T-helper 1 cell treated with Interleukin-12 subunit alpha and Interleukin-12 subunit beta and Interleukin-4 antibody, amounts not matched to agents 30 μg/mL and 1 μg/mL, for 36 hours (primary cell): Measurements from ENCODE around the gene PRMT7.
A peak's percentile ranks its signal among the peaks of the same experiment; 100 is the strongest.
"Not testable (repeated sequence)": the region's sequence is repeated elsewhere in the genome, so short reads cannot be mapped to it uniquely, and the experiment has no call there.

ENCODE experiments used
- H3K27ac Mint-ChIP-seq: one replicate; pipeline ENCODE4 v1.8.0; 2021; ENCODE audit warnings: mild to moderate bottlenecking, mixed read lengths
- H3K27me3 Mint-ChIP-seq: one replicate; pipeline ENCODE4 v1.8.0; 2021; ENCODE audit warnings: low read depth, mixed read lengths
- H3K36me3 Mint-ChIP-seq: one replicate; pipeline ENCODE4 v1.8.0; 2021; ENCODE audit warnings: low read depth, mixed read lengths
- H3K4me1 Mint-ChIP-seq: one replicate; pipeline ENCODE4 v1.8.0; 2021; ENCODE audit warnings: low read depth, mixed read lengths
- H3K4me3 Mint-ChIP-seq: one replicate; pipeline ENCODE4 v1.8.0; 2021; ENCODE audit warnings: mild to moderate bottlenecking, moderate library complexity, mixed read lengths
- H3K9me3 Mint-ChIP-seq: one replicate; pipeline ENCODE4 v1.8.0; 2021; ENCODE audit warnings: mixed read lengths

PRMT7 gene

GRCh38 chr16:68288796-68289195, 22.0 kb upstream of the PRMT7 start:
- Mint-ChIP-seq H3K27ac (peak overlapping the region; percentile 81), H3K36me3 (peaks cover 57% of the 10 kb centered on the region), H3K4me1 (peaks cover 77% of the 10 kb centered on the region)
- H3K4me3 Mint-ChIP-seq, H3K27me3 Mint-ChIP-seq, H3K9me3 Mint-ChIP-seq: not testable (repeated sequence)

- H3K27me3 Mint-ChIP-seq = no peaks in the 10 kb centered on the region
- H3K36me3 Mint-ChIP-seq = peaks cover 59% of the 10 kb centered on the region
- H3K4me3 Mint-ChIP-seq = peak overlapping the region; percentile 77
- H3K9me3 Mint-ChIP-seq = no peaks in the 10 kb centered on the region
- H3K4me1 Mint-ChIP-seq = peaks cover 75% of the 10 kb centered on the region
- H3K27ac Mint-ChIP-seq = peak overlapping the region; percentile 92
These were observed 21.6 kb upstream of the PRMT7 start for GRCh38 chr16:68289202-68289601.

GRCh38 chr16:68289621-68290329, 21.0 kb upstream of the PRMT7 start:
- Mint-ChIP-seq H3K9me3 (no peaks in the 10 kb centered on the region), H3K4me3 (peak overlapping the region; percentile 77), H3K4me1 (peaks cover 71% of the 10 kb centered on the region), H3K27me3 (no peaks in the 10 kb centered on the region), H3K27ac (peak overlapping the region; percentile 92), H3K36me3 (peaks cover 65% of the 10 kb centered on the region)

- H3K27me3 Mint-ChIP-seq = no peaks in the 10 kb centered on the region
- H3K9me3 Mint-ChIP-seq = no peaks in the 10 kb centered on the region
- peaks cover 69% of the 10 kb centered on the region for H3K36me3 Mint-ChIP-seq
- peaks cover 67% of the 10 kb centered on the region for H3K4me1 Mint-ChIP-seq
- peak overlapping the region; percentile 92 for H3K27ac Mint-ChIP-seq
- peak overlapping the region; percentile 77 for H3K4me3 Mint-ChIP-seq
These were observed 20.4 kb upstream of the PRMT7 start for GRCh38 chr16:68290450-68290849.

GRCh38 chr16:68291227-68291626, 19.6 kb upstream of the PRMT7 start:
- peak overlapping the region; percentile 79 for H3K27ac Mint-ChIP-seq
- no peaks in the 10 kb centered on the region for H3K27me3 Mint-ChIP-seq
- no peaks in the 10 kb centered on the region for H3K9me3 Mint-ChIP-seq
- no peak overlapping the region for H3K4me3 Mint-ChIP-seq
- peaks cover 72% of the 10 kb centered on the region for H3K36me3 Mint-ChIP-seq
- H3K4me1 Mint-ChIP-seq = peaks cover 60% of the 10 kb centered on the region

GRCh38 chr16:68292425-68292824, 18.4 kb upstream of the PRMT7 start:
- peaks cover 74% of the 10 kb centered on the region for H3K36me3 Mint-ChIP-seq
- H3K27me3 Mint-ChIP-seq = no peaks in the 10 kb centered on the region
- peaks cover 51% of the 10 kb centered on the region for H3K4me1 Mint-ChIP-seq
- peak overlapping the region; percentile 79 for H3K27ac Mint-ChIP-seq
- H3K4me3 Mint-ChIP-seq = peak overlapping the region; percentile 33
- no peaks in the 10 kb centered on the region for H3K9me3 Mint-ChIP-seq

- H3K4me1 Mint-ChIP-seq = peaks cover 30% of the 10 kb centered on the region
These were observed 14.5 kb upstream of the PRMT7 start for GRCh38 chr16:68296291-68296690.

GRCh38 chr16:68296693-68297092, 14.1 kb upstream of the PRMT7 start:
- peaks cover 28% of the 10 kb centered on the region for H3K4me1 Mint-ChIP-seq
- H3K9me3 Mint-ChIP-seq = no peaks in the 10 kb centered on the region
- H3K36me3 Mint-ChIP-seq = peaks cover 79% of the 10 kb centered on the region
- no peak overlapping the region for H3K4me3 Mint-ChIP-seq
- H3K27me3 Mint-ChIP-seq = no peaks in the 10 kb centered on the region
- H3K27ac Mint-ChIP-seq = peak overlapping the region; percentile 18

More at GRCh38 chr16:68296291-68296690, 14.5 kb upstream of the PRMT7 start:
- Mint-ChIP-seq H3K36me3 (peaks cover 79% of the 10 kb centered on the region), H3K27me3 (no peaks in the 10 kb centered on the region), H3K9me3 (no peaks in the 10 kb centered on the region), H3K27ac (no peak overlapping the region), H3K4me3 (no peak overlapping the region)

GRCh38 chr16:68297908-68298307, 12.9 kb upstream of the PRMT7 start:
- Mint-ChIP-seq H3K27me3 (no peaks in the 10 kb centered on the region), H3K4me1 (peaks cover 24% of the 10 kb centered on the region), H3K36me3 (peaks cover 78% of the 10 kb centered on the region), H3K4me3 (no peak overlapping the region), H3K9me3 (no peaks in the 10 kb centered on the region), H3K27ac (no peak overlapping the region)

- Mint-ChIP-seq H3K9me3 (no peaks in the 10 kb centered on the region), H3K4me3 (no peak overlapping the region), H3K27me3 (no peaks in the 10 kb centered on the region), H3K27ac (no peak overlapping the region), H3K4me1 (peaks cover 24% of the 10 kb centered on the region), H3K36me3 (peaks cover 78% of the 10 kb centered on the region)
These were observed 12.5 kb upstream of the PRMT7 start for GRCh38 chr16:68298312-68298711.

GRCh38 chr16:68298907-68299561, 11.8 kb upstream of the PRMT7 start:
- Mint-ChIP-seq H3K27ac (no peak overlapping the region), H3K4me3 (no peak overlapping the region), H3K36me3 (peaks cover 79% of the 10 kb centered on the region), H3K9me3 (no peaks in the 10 kb centered on the region), H3K4me1 (peaks cover 22% of the 10 kb centered on the region), H3K27me3 (no peaks in the 10 kb centered on the region)

GRCh38 chr16:68299571-68300453, 11.0 kb upstream of the PRMT7 start:
- Mint-ChIP-seq H3K36me3 (peaks cover 74% of the 10 kb centered on the region), H3K9me3 (no peaks in the 10 kb centered on the region), H3K27ac (peak overlapping the region; percentile 2), H3K27me3 (no peaks in the 10 kb centered on the region), H3K4me1 (peaks cover 20% of the 10 kb centered on the region), H3K4me3 (no peak overlapping the region)

- Mint-ChIP-seq H3K4me3 (no peak overlapping the region), H3K27ac (no peak overlapping the region), H3K27me3 (no peaks in the 10 kb centered on the region), H3K9me3 (no peaks in the 10 kb centered on the region), H3K36me3 (peaks cover 71% of the 10 kb centered on the region), H3K4me1 (peaks cover 21% of the 10 kb centered on the region)
These were observed 9.9 kb upstream of the PRMT7 start for GRCh38 chr16:68300734-68301459.

GRCh38 chr16:68306633-68307032, 4.2 kb upstream of the PRMT7 start:
- no peaks in the 10 kb centered on the region for H3K9me3 Mint-ChIP-seq
- H3K4me1 Mint-ChIP-seq = peaks cover 30% of the 10 kb centered on the region
- H3K27me3 Mint-ChIP-seq = no peaks in the 10 kb centered on the region
- peaks cover 47% of the 10 kb centered on the region for H3K36me3 Mint-ChIP-seq
- no peak overlapping the region for H3K4me3 Mint-ChIP-seq
- H3K27ac Mint-ChIP-seq = no peak overlapping the region
